HepG2 (cell line): ENCODE results near the gene SDC1. TPM values are rescaled to one million over a fixed set of nuclear protein-coding genes. Genes with fewer than 3 reads are reported as not detected.

Experiments
- AKNA ChIP-seq: sonication (generic); formaldehyde crosslinking; IDR thresholded peaks from 2 replicates; pipeline ENCODE4 v1.4.0; 2020; ENCODE audit warnings: missing genetic modification reagents, borderline replicate concordance
- HNF1A ChIP-seq, 2 experiments: sonication (generic) in 1 of 2; formaldehyde crosslinking in 1 of 2; IDR thresholded peaks; 2 replicates each; pipeline versions ENCODE4 v1.4.0 to v1.6.1; 2016 to 2020; ENCODE audit warnings: borderline replicate concordance in 1 of 2, low read depth in 1 of 2, mild to moderate bottlenecking in 1 of 2, missing genetic modification reagents in 1 of 2
- HNF1B ChIP-seq: sonication (generic); formaldehyde crosslinking; IDR thresholded peaks from 2 replicates; pipeline ENCODE4 v1.5.1; 2020; ENCODE audit warnings: mild to moderate bottlenecking, moderate library complexity, missing genetic modification reagents
- IRX3 ChIP-seq: sonication (generic); formaldehyde crosslinking; IDR thresholded peaks from 2 replicates; pipeline ENCODE4 v1.8.1; 2023; ENCODE audit warnings: mild to moderate bottlenecking, low read depth, missing genetic modification reagents, borderline replicate concordance
- KDM5B ChIP-seq: sonication (generic); formaldehyde crosslinking; IDR thresholded peaks from 2 replicates; pipeline ENCODE4 v1.4.0; 2020; ENCODE audit warnings: missing genetic modification reagents, mild to moderate bottlenecking, borderline replicate concordance
- MLLT10 ChIP-seq: sonication (generic); formaldehyde crosslinking; IDR thresholded peaks from 2 replicates; pipeline ENCODE4 v1.4.0; 2020; ENCODE audit warnings: missing genetic modification reagents
- NCOA1 ChIP-seq: sonication (generic); formaldehyde crosslinking; IDR thresholded peaks from 2 replicates; pipeline ENCODE4 v1.9.0; 2021; ENCODE audit warnings: missing genetic modification reagents
- USF2 ChIP-seq, 2 experiments: sonication (generic) in 1 of 2; formaldehyde crosslinking in 1 of 2; IDR thresholded peaks; 2 replicates each; pipeline versions ENCODE4 v1.5.1 to v1.6.1; 2011 to 2020; ENCODE audit warnings: borderline replicate concordance in 1 of 2, low read depth in 1 of 2, low read length in 1 of 2, mild to moderate bottlenecking in 1 of 2, missing genetic modification reagents in 1 of 2, moderate library complexity in 1 of 2
- ZBTB8A ChIP-seq: sonication (generic); formaldehyde crosslinking; IDR thresholded peaks from 2 replicates; pipeline ENCODE4 v1.4.0; 2020; ENCODE audit warnings: mild to moderate bottlenecking, low read depth, missing genetic modification reagents, borderline replicate concordance
- ZEB1 ChIP-seq: IDR thresholded peaks from 2 replicates; pipeline ENCODE4 v1.6.1; 2012; ENCODE audit warnings: mild to moderate bottlenecking, low read depth, inconsistent platforms; ENCODE audit not compliant: insufficient replicate concordance
- ZKSCAN1 ChIP-seq: fragments of 150-350 bp; IDR thresholded peaks from 2 replicates; pipeline ENCODE4 v1.6.1; 2014; ENCODE audit warnings: low read length
- ZNF430 ChIP-seq: sonication (generic); formaldehyde crosslinking; IDR thresholded peaks from 2 replicates; pipeline ENCODE4 v1.9.0; 2021; ENCODE audit warnings: mild to moderate bottlenecking, missing genetic modification reagents
- ZNF597 ChIP-seq: sonication (generic); formaldehyde crosslinking; IDR thresholded peaks from 2 replicates; pipeline ENCODE4 v1.5.0; 2020; ENCODE audit warnings: missing genetic modification reagents
- polyA plus RNA-seq, 8 experiments: library from polyadenylated mRNA; depleted of rRNA in 3 of 8; stranded (reverse) in 7 of 8; unstranded in 1 of 8; fragments of >200 nt; fragmentation: Illumina TruSeq in 4 of 8; extraction: Trizol in 4 of 8; gene quantifications; 2 replicates each; pipeline versions ENCODE4 v1.2.1 to v1.2.3, GENCODE V29; 2011 to 2016; ENCODE audit warnings: low read depth in 4 of 8, missing spikeins in 1 of 8, mixed read lengths in 1 of 8; ENCODE audit not compliant: insufficient read depth in 1 of 8
- total RNA-seq, 5 experiments: library from RNA; depleted of rRNA; stranded (reverse); fragments of >200 nt; fragmentation: Illumina TruSeq; extraction: Trizol; gene quantifications; 2 replicates each; pipeline ENCODE4 v1.2.3, GENCODE V29; 2016; ENCODE audit warnings: low read depth in 1 of 5

Gene SDC1
- total and polyA plus RNA-seq, 2 of the 13 experiments (the other 11 are each of a cell fraction or from before 2014, with no cell fraction given), result 108 to 119 TPM

- TF ChIP-seq AKNA (no peak), ZKSCAN1 (no peak), ZNF430 (CRISPR knock-in tag) (no peak), ZEB1 (no peak), KDM5B (CRISPR knock-in tag) (peak; percentile 45; the same call in 1 of the 2 replicates), NCOA1 (CRISPR knock-in tag) (no peak), USF2 (IDR thresholded peaks at IDR 0.05; ENCODE audit: low read depth, low read length) (no peak), USF2 (CRISPR knock-in tag; IDR thresholded peaks at IDR 0.05; ENCODE audit: borderline replicate concordance) (no peak), ZBTB8A (CRISPR knock-in tag) (no peak), HNF1A (IDR thresholded peaks at IDR 0.05; ENCODE audit: low read depth) (peak; percentile 62; the same call in 1 of the 2 replicates), HNF1A (CRISPR knock-in tag; IDR thresholded peaks at IDR 0.05; ENCODE audit: borderline replicate concordance) (peak; percentile 39; the same call in 1 of the 2 replicates), HNF1B (no peak; the same call in 1 of the 2 replicates), IRX3 (no peak), MLLT10 (CRISPR knock-in tag) (no peak), ZNF597 (CRISPR knock-in tag) (no peak)
Observed at GRCh38 chr2:20171445-20171977, 53.4 kb downstream of the SDC1 start (continued).
